GM12878 (cell line): ENCODE results near the gene SPINT2. TPM values are rescaled to one million over a fixed set of nuclear protein-coding genes. Genes with fewer than 3 reads are reported as not detected.

Experiments used
- ATF7 ChIP-seq: fragments of 450-650 bp; IDR thresholded peaks from 2 replicates; pipeline ENCODE4 v1.6.1; 2016; ENCODE audit warnings: low read depth, mild to moderate bottlenecking
- CREB1 ChIP-seq: IDR thresholded peaks from 2 replicates; pipeline ENCODE4 v1.6.1; 2012; ENCODE audit warnings: low read depth, mild to moderate bottlenecking, inconsistent platforms
- E4F1 ChIP-seq: fragments of 450-650 bp; IDR thresholded peaks from 2 replicates; pipeline ENCODE4 v1.6.1; 2018; ENCODE audit warnings: borderline replicate concordance, mild to moderate bottlenecking; ENCODE audit not compliant: partially characterized antibody
- FOXM1 ChIP-seq: IDR thresholded peaks from 2 replicates; pipeline ENCODE4 v1.6.1; 2012; ENCODE audit warnings: low read depth, mild to moderate bottlenecking, inconsistent platforms, low read length, moderate library complexity
- GATAD2B ChIP-seq: fragments of 450-650 bp; conservative IDR thresholded peaks from 2 replicates; pipeline ENCODE4 v1.6.1; 2017; ENCODE audit warnings: low read depth, mild to moderate bottlenecking, moderate library complexity
- HCFC1 ChIP-seq: fragments of 150-350 bp; IDR thresholded peaks from 2 replicates; pipeline ENCODE4 v1.6.1; 2014; ENCODE audit warnings: low read length
- HDGF ChIP-seq: fragments of 450-650 bp; IDR thresholded peaks from 2 replicates; pipeline ENCODE4 v1.6.1; 2016; ENCODE audit warnings: antibody characterized with exemption
- IKZF1 ChIP-seq: fragments of 450-650 bp; conservative IDR thresholded peaks from 2 replicates; pipeline ENCODE4 v1.6.1; 2017; ENCODE audit warnings: antibody characterized with exemption, mild to moderate bottlenecking
- LARP7 ChIP-seq: fragments of 450-650 bp; IDR thresholded peaks from 2 replicates; pipeline ENCODE4 v1.6.1; 2017; ENCODE audit warnings: mild to moderate bottlenecking
- MTA2 ChIP-seq: fragments of 450-650 bp; IDR thresholded peaks from 2 replicates; pipeline ENCODE4 v1.6.1; 2016; ENCODE audit warnings: low read depth, mild to moderate bottlenecking, moderate library complexity
- MYC ChIP-seq: IDR thresholded peaks from 2 replicates; pipeline ENCODE4 v1.6.1; 2011; ENCODE audit warnings: mild to moderate bottlenecking, low read length, moderate library complexity, inconsistent platforms; ENCODE audit not compliant: insufficient read depth, insufficient replicate concordance, insufficient read length, severe bottlenecking
- POLR2AphosphoS5 ChIP-seq: IDR thresholded peaks from 2 replicates; pipeline ENCODE4 v1.6.1; 2011; ENCODE audit warnings: mild to moderate bottlenecking, low read length, inconsistent platforms
- POU2F2 ChIP-seq: IDR thresholded peaks from 3 replicates; pipeline ENCODE4 v1.6.1; 2011; ENCODE audit warnings: low read depth, mild to moderate bottlenecking, low read length, borderline replicate concordance
- SKIL ChIP-seq: fragments of 450-650 bp; IDR thresholded peaks from 2 replicates; pipeline ENCODE4 v1.6.1; 2017; ENCODE audit warnings: mild to moderate bottlenecking, low read depth, inconsistent platforms; ENCODE audit not compliant: poor library complexity, severe bottlenecking
- USF1 ChIP-seq: IDR thresholded peaks from 2 replicates; pipeline ENCODE4 v1.6.1; 2011; ENCODE audit warnings: borderline replicate concordance, low read depth, mild to moderate bottlenecking, moderate library complexity, mixed read lengths, low read length; ENCODE audit not compliant: insufficient read depth; ENCODE audit errors: extremely low read length
- polyA plus RNA-seq, 11 experiments: library from polyadenylated mRNA; depleted of rRNA in 4 of 11; unstranded in 6 of 11; stranded (reverse) in 5 of 11; fragments of >200 nt; fragmentation: Nextera tagmentation in 4 of 11; fragmentation: Illumina TruSeq in 1 of 11; extraction: Ambion mirVana in 4 of 11; extraction: Trizol in 1 of 11; gene quantifications; 1 replicate in 1 of 11; 2 replicates in 10 of 11; pipeline versions ENCODE4 v1.2.1 to v1.2.3, GENCODE V29; 2011 to 2016; ENCODE audit warnings: inconsistent platforms in 2 of 11, missing spikeins in 2 of 11, low read depth in 1 of 11
- total RNA-seq, 4 experiments: library from RNA; depleted of rRNA in 3 of 4; stranded (reverse); fragments of >200 nt in 3 of 4; fragmentation: Illumina TruSeq in 1 of 4; extraction: Trizol in 1 of 4; gene quantifications; 2 replicates each; pipeline versions ENCODE4 v1.2.1 to v1.2.3, GENCODE V29; 2013 to 2021
- TF ChIP-seq, protein P1 (sequence below): IDR thresholded peaks from 2 replicates; pipeline ENCODE4 v1.6.1; 2012; ENCODE audit warnings: mild to moderate bottlenecking, low read depth, low read length
- TF ChIP-seq, protein P2 (sequence below): fragments of 450-650 bp; IDR thresholded peaks from 2 replicates; pipeline ENCODE4 v1.6.1; 2017; ENCODE audit warnings: mild to moderate bottlenecking

Gene SPINT2
- total and polyA plus RNA-seq, 10 of the 15 experiments (the other 5 are each of a cell fraction or from before 2014, with no cell fraction given): 0.15 to 26.5 (median 17.5) TPM

- TF ChIP-seq GATAD2B (peak; percentile 8; the same call in 1 of the 2 replicates), POU2F2 (0 out of 3 replicates have a peak, but pooled peaks have one; percentile 88), HDGF (peak; percentile 39; the same call in 1 of the 2 replicates), LARP7 (peak; percentile 59; the same call in 1 of the 2 replicates), FOXM1 (no peak), ATF7 (peak; percentile 53), CREB1 (peak; percentile 75), MYC (no peak), MTA2 (peak; percentile 42; the same call in 1 of the 2 replicates), IKZF1 (0 out of 2 replicates have a peak, but pooled peaks have one; percentile 4), POLR2AphosphoS5 (no peak), USF1 (no peak), E4F1 (peak; percentile 68), HCFC1 (peak; percentile 47), SKIL (no peak)
- TF ChIP-seq, protein P1, sequence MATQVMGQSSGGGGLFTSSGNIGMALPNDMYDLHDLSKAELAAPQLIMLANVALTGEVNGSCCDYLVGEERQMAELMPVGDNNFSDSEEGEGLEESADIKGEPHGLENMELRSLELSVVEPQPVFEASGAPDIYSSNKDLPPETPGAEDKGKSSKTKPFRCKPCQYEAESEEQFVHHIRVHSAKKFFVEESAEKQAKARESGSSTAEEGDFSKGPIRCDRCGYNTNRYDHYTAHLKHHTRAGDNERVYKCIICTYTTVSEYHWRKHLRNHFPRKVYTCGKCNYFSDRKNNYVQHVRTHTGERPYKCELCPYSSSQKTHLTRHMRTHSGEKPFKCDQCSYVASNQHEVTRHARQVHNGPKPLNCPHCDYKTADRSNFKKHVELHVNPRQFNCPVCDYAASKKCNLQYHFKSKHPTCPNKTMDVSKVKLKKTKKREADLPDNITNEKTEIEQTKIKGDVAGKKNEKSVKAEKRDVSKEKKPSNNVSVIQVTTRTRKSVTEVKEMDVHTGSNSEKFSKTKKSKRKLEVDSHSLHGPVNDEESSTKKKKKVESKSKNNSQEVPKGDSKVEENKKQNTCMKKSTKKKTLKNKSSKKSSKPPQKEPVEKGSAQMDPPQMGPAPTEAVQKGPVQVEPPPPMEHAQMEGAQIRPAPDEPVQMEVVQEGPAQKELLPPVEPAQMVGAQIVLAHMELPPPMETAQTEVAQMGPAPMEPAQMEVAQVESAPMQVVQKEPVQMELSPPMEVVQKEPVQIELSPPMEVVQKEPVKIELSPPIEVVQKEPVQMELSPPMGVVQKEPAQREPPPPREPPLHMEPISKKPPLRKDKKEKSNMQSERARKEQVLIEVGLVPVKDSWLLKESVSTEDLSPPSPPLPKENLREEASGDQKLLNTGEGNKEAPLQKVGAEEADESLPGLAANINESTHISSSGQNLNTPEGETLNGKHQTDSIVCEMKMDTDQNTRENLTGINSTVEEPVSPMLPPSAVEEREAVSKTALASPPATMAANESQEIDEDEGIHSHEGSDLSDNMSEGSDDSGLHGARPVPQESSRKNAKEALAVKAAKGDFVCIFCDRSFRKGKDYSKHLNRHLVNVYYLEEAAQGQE: no peak
- TF ChIP-seq, protein P2, sequence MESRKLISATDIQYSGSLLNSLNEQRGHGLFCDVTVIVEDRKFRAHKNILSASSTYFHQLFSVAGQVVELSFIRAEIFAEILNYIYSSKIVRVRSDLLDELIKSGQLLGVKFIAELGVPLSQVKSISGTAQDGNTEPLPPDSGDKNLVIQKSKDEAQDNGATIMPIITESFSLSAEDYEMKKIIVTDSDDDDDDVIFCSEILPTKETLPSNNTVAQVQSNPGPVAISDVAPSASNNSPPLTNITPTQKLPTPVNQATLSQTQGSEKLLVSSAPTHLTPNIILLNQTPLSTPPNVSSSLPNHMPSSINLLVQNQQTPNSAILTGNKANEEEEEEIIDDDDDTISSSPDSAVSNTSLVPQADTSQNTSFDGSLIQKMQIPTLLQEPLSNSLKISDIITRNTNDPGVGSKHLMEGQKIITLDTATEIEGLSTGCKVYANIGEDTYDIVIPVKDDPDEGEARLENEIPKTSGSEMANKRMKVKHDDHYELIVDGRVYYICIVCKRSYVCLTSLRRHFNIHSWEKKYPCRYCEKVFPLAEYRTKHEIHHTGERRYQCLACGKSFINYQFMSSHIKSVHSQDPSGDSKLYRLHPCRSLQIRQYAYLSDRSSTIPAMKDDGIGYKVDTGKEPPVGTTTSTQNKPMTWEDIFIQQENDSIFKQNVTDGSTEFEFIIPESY: no peak
These were observed 51.5 kb downstream of the SPINT2 start, which contains the start of gene YIF1B (continued) for GRCh38 chr19:38315657-38316476.
